Measurements from ENCODE around the gene CYP4F11.

CYP4F11 gene

GRCh38 chr19:15928321-15928720 lies 6.0 kb downstream of the CYP4F11 start:
- no peak for DNase-seq (ENCODE audit: extremely low read depth, insufficient read length)
- no peaks in the 10 kb centered on the region for H3K27me3 ChIP-seq (replicated peaks; ENCODE audit: control insufficient read depth, insufficient read depth, low read length)
- TF ChIP-seq CTCF (IDR thresholded peaks at IDR 0.05; ENCODE audit: insufficient read depth, low read length, poor library complexity, severe bottlenecking): no peak
- no peak overlapping the region for H3K4me3 ChIP-seq (replicated peaks; ENCODE audit: low read depth, low read length)
- H3K36me3 ChIP-seq (ENCODE audit: control insufficient read depth, insufficient read depth, low read length): no peaks in the 10 kb centered on the region

GRCh38 chr19:15926484-15926883 lies 7.8 kb downstream of the CYP4F11 start:
- no peak overlapping the region for H3K4me3 ChIP-seq (replicated peaks; ENCODE audit: low read depth, low read length)
- H3K36me3 ChIP-seq (ENCODE audit: control insufficient read depth, insufficient read depth, low read length): no peaks in the 10 kb centered on the region
- TF ChIP-seq CTCF (IDR thresholded peaks at IDR 0.05; ENCODE audit: insufficient read depth, low read length, poor library complexity, severe bottlenecking): no peak
- no peak for DNase-seq (ENCODE audit: extremely low read depth, insufficient read length)
- no peaks in the 10 kb centered on the region for H3K27me3 ChIP-seq (replicated peaks; ENCODE audit: control insufficient read depth, insufficient read depth, low read length)

GRCh38 chr19:15923702-15924101 lies 10.6 kb downstream of the CYP4F11 start:
- H3K27me3 ChIP-seq (replicated peaks; ENCODE audit: control insufficient read depth, insufficient read depth, low read length): no peaks in the 10 kb centered on the region
- no peak overlapping the region for H3K4me3 ChIP-seq (replicated peaks; ENCODE audit: low read depth, low read length)
- DNase-seq (ENCODE audit: extremely low read depth, insufficient read length): no peak
- H3K36me3 ChIP-seq (ENCODE audit: control insufficient read depth, insufficient read depth, low read length): no peaks in the 10 kb centered on the region
- TF ChIP-seq CTCF (IDR thresholded peaks at IDR 0.05; ENCODE audit: insufficient read depth, low read length, poor library complexity, severe bottlenecking): no peak

GRCh38 chr19:15922021-15922420 lies 12.3 kb downstream of the CYP4F11 start:
- Histone ChIP-seq H3K4me3 (replicated peaks; ENCODE audit: low read depth, low read length) (no peak overlapping the region), H3K27me3 (replicated peaks; ENCODE audit: control insufficient read depth, insufficient read depth, low read length) (no peaks in the 10 kb centered on the region), H3K36me3 (ENCODE audit: control insufficient read depth, insufficient read depth, low read length) (no peaks in the 10 kb centered on the region)
- DNase-seq (ENCODE audit: extremely low read depth, insufficient read length): no peak
- no peak for TF ChIP-seq CTCF (IDR thresholded peaks at IDR 0.05; ENCODE audit: insufficient read depth, low read length, poor library complexity, severe bottlenecking)

- TF ChIP-seq CTCF (IDR thresholded peaks at IDR 0.05; ENCODE audit: insufficient read depth, low read length, poor library complexity, severe bottlenecking): no peak
- no peak for DNase-seq (ENCODE audit: extremely low read depth, insufficient read length)
- Histone ChIP-seq H3K36me3 (ENCODE audit: control insufficient read depth, insufficient read depth, low read length) (no peaks in the 10 kb centered on the region), H3K4me3 (replicated peaks; ENCODE audit: low read depth, low read length) (no peak overlapping the region), H3K27me3 (replicated peaks; ENCODE audit: control insufficient read depth, insufficient read depth, low read length) (no peaks in the 10 kb centered on the region)
Observed at GRCh38 chr19:15919243-15919642, 15.1 kb downstream of the CYP4F11 start.

- H3K4me3 ChIP-seq (replicated peaks; ENCODE audit: low read depth, low read length): no peak overlapping the region
- H3K27me3 ChIP-seq (replicated peaks; ENCODE audit: control insufficient read depth, insufficient read depth, low read length): no peaks in the 10 kb centered on the region
- no peak for TF ChIP-seq CTCF (IDR thresholded peaks at IDR 0.05; ENCODE audit: insufficient read depth, low read length, poor library complexity, severe bottlenecking)
- H3K36me3 ChIP-seq (ENCODE audit: control insufficient read depth, insufficient read depth, low read length): no peaks in the 10 kb centered on the region
- DNase-seq (ENCODE audit: extremely low read depth, insufficient read length): no peak
Observed at GRCh38 chr19:15915109-15915508, 19.2 kb downstream of the CYP4F11 start.
